Upper lobe of left lung (tissue), 6 donors: ENCODE measurements around the gene SYN1. TPM values are rescaled to one million over a fixed set of nuclear protein-coding genes. Genes with fewer than 3 reads are reported as not detected.
"Not testable (repeated sequence)": the region's sequence is repeated elsewhere in the genome, so short reads cannot be mapped to it uniquely, and the experiment has no call there.

Experiments
- ATAC-seq, 2 donors: fragments of 200-7000 bp; cut with Tn5 transposase; one replicate each; pipeline ENCODE4 v1.9.1; 2022; ENCODE audit warnings: mild to moderate bottlenecking in 2 of 2, moderate library complexity in 2 of 2; ENCODE audit not compliant: low FRiP score in 2 of 2
- DNase-seq, 2 donors: peaks; one replicate each; pipeline ENCODE4 v3.0.0-alpha.2; 2019 to 2020
- H3K27ac ChIP-seq, 4 donors: fragments of 200-600 bp; sonication (generic); one replicate each; pipeline ENCODE4 v1.5.1; 2016 to 2019
- H3K27me3 ChIP-seq, 4 donors: fragments of 200-600 bp; sonication (generic); one replicate each; pipeline ENCODE4 v1.5.1; 2017 to 2019
- H3K36me3 ChIP-seq, 4 donors: fragments of 200-600 bp; sonication (generic); one replicate each; pipeline ENCODE4 v1.5.1; 2016 to 2019
- H3K4me1 ChIP-seq, 4 donors: fragments of 200-600 bp; sonication (generic); one replicate each; pipeline ENCODE4 v1.5.1; 2018 to 2019
- H3K4me3 ChIP-seq, 4 donors: fragments of 200-600 bp; sonication (generic); one replicate each; pipeline ENCODE4 v1.5.1; 2017 to 2019; ENCODE audit warnings: mild to moderate bottlenecking in 2 of 4, moderate library complexity in 1 of 4
- H3K9me3 ChIP-seq, 4 donors: fragments of 200-600 bp; sonication (generic); one replicate each; pipeline ENCODE4 v1.5.1; 2018 to 2019
- EP300 ChIP-seq, 4 donors: sonication (generic); formaldehyde crosslinking; IDR thresholded peaks; one replicate each; pipeline ENCODE4 v1.5.1; 2017; ENCODE audit warnings: antibody characterized with exemption in 4 of 4, control low read depth in 2 of 4
- POLR2A ChIP-seq, 4 donors: fragments of 450-650 bp; IDR thresholded peaks; one replicate each; pipeline ENCODE4 v1.5.1; 2016 to 2017; ENCODE audit warnings: antibody characterized with exemption in 4 of 4, mild to moderate bottlenecking in 2 of 4
- POLR2AphosphoS5 ChIP-seq, 2 donors: sonication (generic); formaldehyde crosslinking; IDR thresholded peaks; one replicate each; pipeline ENCODE4 v1.5.1; 2017; ENCODE audit warnings: antibody characterized with exemption in 2 of 2
- WGBS, 2 donors: methylation state at CpG; one replicate each; pipeline ENCODE4 v1.1.5; 2017 to 2018; 5-methylcytosine and 5-hydroxymethylcytosine counted together
- total RNA-seq, 6 donors: library from RNA; depleted of rRNA in 4 of 6; stranded (reverse); fragments of >200 nt in 4 of 6; gene quantifications; one replicate each; pipeline versions ENCODE4 v1.1.0 to v1.2.1, GENCODE V29; 2016 to 2021
- TF ChIP-seq, protein P1 (sequence below), 6 experiments: fragments of 450-650 bp in 4 of 6; fragments of 200-600 bp in 2 of 6; sonication (generic) in 2 of 6; IDR thresholded peaks; one replicate each; pipeline ENCODE4 v1.5.1; 2016 to 2019; ENCODE audit warnings: antibody characterized with exemption in 6 of 6
- donor health status: DM: no; HTN: no; CAD: no; lungs with moderate emphysema.
- donor health status: DM: no; HTN: yes; CAD: no; lungs with severe emphysema.

Gene SYN1
- total RNA-seq, result 10 to 100 TPM in 1 of 6 donors, 1 to 10 TPM in 1, under 1 TPM in 4; 0.20 to 11.5 (median 0.56) TPM

DNA sequence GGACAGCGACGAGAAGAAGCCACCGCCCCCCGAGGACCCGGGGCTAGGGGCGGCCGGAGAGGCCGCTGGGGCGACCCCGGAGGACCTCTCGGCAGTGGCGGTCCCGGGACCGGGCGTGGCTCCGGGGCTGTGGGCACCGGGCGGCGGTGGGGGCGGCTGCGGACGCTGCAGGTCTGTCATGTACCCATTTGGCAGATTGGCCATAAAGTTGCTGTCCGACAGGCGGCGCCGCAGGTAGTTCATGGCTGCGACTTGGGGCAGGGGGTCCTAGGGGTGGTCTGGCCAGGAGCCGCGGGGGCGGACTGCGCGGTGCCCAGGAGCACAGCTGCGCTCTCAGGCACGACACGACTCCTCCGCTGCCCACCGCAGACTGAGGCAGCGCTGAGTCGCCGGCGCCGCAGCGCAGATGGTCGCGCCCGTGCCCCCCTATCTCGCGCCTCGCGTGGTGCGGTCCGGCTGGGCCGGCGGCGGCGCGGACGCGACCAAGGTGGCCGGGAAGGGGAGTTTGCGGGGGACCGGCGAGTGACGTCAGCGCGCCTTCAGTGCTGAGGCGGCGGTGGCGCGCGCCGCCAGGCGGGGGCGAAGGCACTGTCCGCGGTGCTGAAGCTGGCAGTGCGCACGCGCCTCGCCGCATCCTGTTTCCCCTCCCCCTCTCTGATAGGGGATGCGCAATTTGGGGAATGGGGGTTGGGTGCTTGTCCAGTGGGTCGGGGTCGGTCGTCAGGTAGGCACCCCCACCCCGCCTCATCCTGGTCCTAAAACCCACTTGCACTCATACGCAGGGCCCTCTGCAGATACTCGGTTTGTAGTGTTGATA is at the start of gene SYN1:
TSS of gene SYN1 (minus strand) at position 372 of the 817 bp plus-strand sequence. CDS start at position 243, 129 bp downstream.
- Histone ChIP-seq H3K36me3 (no peaks in the 10 kb centered on the region), H3K27me3 (peaks cover 0 to 3% (median 0%) of the 10 kb centered on the region in 4 donors), H3K27ac (no peak within 1 kb of the TSS), H3K9me3 (peaks cover 0 to 6% (median 0%) of the 10 kb centered on the region in 4 donors), H3K4me1 (peaks cover 0 to 14% (median 3%) of the 10 kb centered on the region in 4 donors), H3K4me3 (peak within 1 kb of the TSS in 3 of 4 donors; percentile 27 to 50 (median 44))
- ATAC-seq (peak; percentile 82 to 98), DNase-seq (peak; percentile 81 to 95)
- TF ChIP-seq EP300 (IDR thresholded peaks at IDR 0.05) (no peak), POLR2AphosphoS5 (IDR thresholded peaks at IDR 0.05) (peak; percentile 20 to 44), POLR2A (IDR thresholded peaks at IDR 0.05) (no peak)
- TF ChIP-seq, protein P1, sequence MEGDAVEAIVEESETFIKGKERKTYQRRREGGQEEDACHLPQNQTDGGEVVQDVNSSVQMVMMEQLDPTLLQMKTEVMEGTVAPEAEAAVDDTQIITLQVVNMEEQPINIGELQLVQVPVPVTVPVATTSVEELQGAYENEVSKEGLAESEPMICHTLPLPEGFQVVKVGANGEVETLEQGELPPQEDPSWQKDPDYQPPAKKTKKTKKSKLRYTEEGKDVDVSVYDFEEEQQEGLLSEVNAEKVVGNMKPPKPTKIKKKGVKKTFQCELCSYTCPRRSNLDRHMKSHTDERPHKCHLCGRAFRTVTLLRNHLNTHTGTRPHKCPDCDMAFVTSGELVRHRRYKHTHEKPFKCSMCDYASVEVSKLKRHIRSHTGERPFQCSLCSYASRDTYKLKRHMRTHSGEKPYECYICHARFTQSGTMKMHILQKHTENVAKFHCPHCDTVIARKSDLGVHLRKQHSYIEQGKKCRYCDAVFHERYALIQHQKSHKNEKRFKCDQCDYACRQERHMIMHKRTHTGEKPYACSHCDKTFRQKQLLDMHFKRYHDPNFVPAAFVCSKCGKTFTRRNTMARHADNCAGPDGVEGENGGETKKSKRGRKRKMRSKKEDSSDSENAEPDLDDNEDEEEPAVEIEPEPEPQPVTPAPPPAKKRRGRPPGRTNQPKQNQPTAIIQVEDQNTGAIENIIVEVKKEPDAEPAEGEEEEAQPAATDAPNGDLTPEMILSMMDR (IDR thresholded peaks at IDR 0.05), result peak in 5 of 6 experiments; percentile 22 to 69 (median 47)
- 58% methylated on average over 65 of the region's 88 CpGs; no CpG with 5 or more reads in 1 of the 2 donors for WGBS, 2 donors

DNA sequence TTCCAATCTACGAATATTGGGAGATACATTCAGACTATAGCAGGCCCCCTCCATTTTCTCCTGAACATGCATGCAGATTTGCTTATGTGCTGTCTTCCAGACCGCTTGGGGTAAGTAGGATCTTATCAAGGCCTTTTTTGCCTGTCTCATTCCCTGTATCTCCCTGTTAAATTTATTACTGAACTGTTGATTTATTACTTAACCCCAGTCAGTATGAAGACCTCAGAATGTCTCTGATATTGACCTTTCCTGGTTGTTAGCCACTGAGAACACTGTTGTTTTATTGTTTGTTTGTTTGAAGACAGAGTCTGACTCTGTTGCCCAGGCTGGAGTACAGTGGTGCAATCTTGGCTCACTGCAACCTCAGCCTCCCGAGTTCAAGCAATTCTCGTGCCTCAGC is 46.1 kb upstream of the SYN1 start:
- H3K9me3 ChIP-seq, H3K4me3 ChIP-seq, H3K36me3 ChIP-seq, H3K27ac ChIP-seq, DNase-seq, H3K27me3 ChIP-seq, ATAC-seq, H3K4me1 ChIP-seq: not testable (repeated sequence)
- 71 to 89% methylated on average over 2 to 4 of the region's 4 CpGs for WGBS, 2 donors

DNA sequence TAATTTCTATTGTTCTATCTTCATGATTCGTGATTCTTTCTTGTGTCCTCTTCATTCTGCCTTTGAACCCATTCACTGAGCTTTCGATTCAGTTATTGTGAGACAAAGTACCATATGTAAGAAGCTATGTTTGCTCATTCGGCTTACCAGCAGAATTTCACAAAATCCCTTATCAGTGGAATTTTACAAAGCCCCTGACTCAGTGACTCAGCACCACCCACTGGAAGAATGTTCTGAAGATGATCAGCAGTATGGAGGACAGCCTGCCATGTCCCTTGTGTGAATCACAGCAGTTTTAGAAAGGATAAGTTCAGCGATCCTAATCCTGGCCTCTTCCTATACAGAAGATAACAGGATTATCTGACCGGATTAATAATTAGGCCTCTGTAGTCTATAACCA is 45.1 kb upstream of the SYN1 start:
- no peak for ATAC-seq
- no peak for DNase-seq
- Histone ChIP-seq H3K36me3 (no peaks in the 10 kb centered on the region), H3K27me3 (no peaks in the 10 kb centered on the region), H3K4me1 (no peaks in the 10 kb centered on the region), H3K27ac (no peak overlapping the region), H3K9me3 (no peaks in the 10 kb centered on the region), H3K4me3 (no peak overlapping the region)
- WGBS, 2 donors, result 80 to 97% methylated on average over 5 of the region's 5 CpGs
- no peak for TF ChIP-seq POLR2A (IDR thresholded peaks at IDR 0.05)
- no peak for TF ChIP-seq POLR2AphosphoS5 (IDR thresholded peaks at IDR 0.05)
- TF ChIP-seq, protein P1 (IDR thresholded peaks at IDR 0.05), result no peak
- no peak for TF ChIP-seq EP300 (IDR thresholded peaks at IDR 0.05)

DNA sequence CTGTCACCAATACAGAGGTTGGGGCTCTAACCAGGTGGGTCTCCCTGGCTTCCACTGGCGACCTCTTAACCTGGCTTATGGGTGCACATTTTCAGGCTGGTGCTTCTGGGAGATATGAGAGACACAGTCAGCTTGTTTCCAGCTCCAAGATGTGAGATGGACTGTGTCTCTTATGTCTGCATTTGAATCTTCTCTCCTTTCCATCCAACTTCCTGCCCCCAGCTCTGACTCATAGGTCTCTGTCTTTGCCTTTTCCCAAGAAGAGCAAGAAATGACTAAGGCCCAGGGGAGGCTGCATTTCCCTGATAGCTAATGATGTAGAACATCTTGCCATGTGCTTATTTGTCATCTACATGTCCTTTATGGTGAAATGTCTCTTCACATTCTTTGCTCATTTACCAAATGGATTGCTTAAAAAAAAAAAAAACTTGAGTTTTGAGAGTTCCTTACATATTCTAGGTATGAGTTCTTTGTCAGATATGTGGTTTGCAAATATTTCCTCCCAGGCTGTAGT is 42.5 kb upstream of the SYN1 start:
- WGBS, 2 donors, result 67% methylated on average over 1 of the region's 1 CpG; no CpG with 5 or more reads in 1 of the 2 donors
- H3K27me3 ChIP-seq, result no peaks in the 10 kb centered on the region
- H3K4me3 ChIP-seq, result no peak overlapping the region
- no peaks in the 10 kb centered on the region for H3K4me1 ChIP-seq
- H3K9me3 ChIP-seq, result no peaks in the 10 kb centered on the region
- no peak for TF ChIP-seq EP300 (IDR thresholded peaks at IDR 0.05)
- TF ChIP-seq, protein P1 (IDR thresholded peaks at IDR 0.05), result no peak
- no peak for TF ChIP-seq POLR2AphosphoS5 (IDR thresholded peaks at IDR 0.05)
- TF ChIP-seq POLR2A (IDR thresholded peaks at IDR 0.05), result no peak
- DNase-seq (no peak), ATAC-seq (peak in 1 of 2 donors; percentile 23)
- H3K36me3 ChIP-seq, result peaks cover 0 to 3% (median 0%) of the 10 kb centered on the region in 4 donors
- no peak overlapping the region for H3K27ac ChIP-seq

DNA sequence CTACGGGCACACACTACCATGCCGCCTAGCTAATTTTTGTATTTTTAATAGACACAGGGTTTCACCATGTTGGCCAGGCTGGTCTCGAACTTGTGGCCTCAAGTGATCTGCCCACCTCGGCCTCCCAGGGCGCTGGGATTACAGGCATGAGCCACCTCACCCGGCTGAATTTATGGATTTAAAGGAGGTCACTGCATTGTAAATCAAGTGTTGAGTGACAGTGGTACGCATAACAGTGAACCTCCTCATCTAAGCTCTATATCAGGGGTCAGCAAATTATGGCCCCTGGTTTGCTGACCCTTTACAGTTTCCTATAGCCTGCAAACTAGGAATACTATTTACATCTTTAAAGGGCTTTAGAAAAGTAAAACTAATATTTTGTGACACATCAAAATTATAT is 41.9 kb upstream of the SYN1 start:
- 84 to 94% methylated on average over 6 to 7 of the region's 7 CpGs for WGBS, 2 donors
- Histone ChIP-seq H3K4me1 (no peaks in the 10 kb centered on the region), H3K36me3 (peaks cover 0 to 10% (median 3%) of the 10 kb centered on the region in 4 donors), H3K4me3 (no peak overlapping the region), H3K27ac (no peak overlapping the region), H3K27me3 (no peaks in the 10 kb centered on the region), H3K9me3 (no peaks in the 10 kb centered on the region)
- no peak for ATAC-seq
- TF ChIP-seq, protein P1 (IDR thresholded peaks at IDR 0.05), result no peak
- TF ChIP-seq EP300 (IDR thresholded peaks at IDR 0.05), result no peak
- no peak for TF ChIP-seq POLR2AphosphoS5 (IDR thresholded peaks at IDR 0.05)
- TF ChIP-seq POLR2A (IDR thresholded peaks at IDR 0.05), result no peak
- DNase-seq, result no peak
